Stimulated activated CD8-positive, alpha-beta memory T cell treated with anti-CD3 and anti-CD28 coated beads, Interleukin-12 subunit alpha, Interleukin-12 subunit beta, amount 100 ng/mL, for 24 hours (primary cell): Measurements from ENCODE around the gene SBK2.

Source experiments
- DNase-seq: peaks from one replicate; pipeline ENCODE4 v3.0.0-alpha.2; 2020; ENCODE audit errors: extremely low read depth

Gene SBK2

GRCh38 chr19:55554741-55555152 lies 17.8 kb upstream of the SBK2 start:
- no peak for DNase-seq

GRCh38 chr19:55554302-55554701 lies 17.4 kb upstream of the SBK2 start:
- no peak for DNase-seq

GRCh38 chr19:55553217-55554182 lies 16.6 kb upstream of the SBK2 start:
- DNase-seq: no peak

DNA sequence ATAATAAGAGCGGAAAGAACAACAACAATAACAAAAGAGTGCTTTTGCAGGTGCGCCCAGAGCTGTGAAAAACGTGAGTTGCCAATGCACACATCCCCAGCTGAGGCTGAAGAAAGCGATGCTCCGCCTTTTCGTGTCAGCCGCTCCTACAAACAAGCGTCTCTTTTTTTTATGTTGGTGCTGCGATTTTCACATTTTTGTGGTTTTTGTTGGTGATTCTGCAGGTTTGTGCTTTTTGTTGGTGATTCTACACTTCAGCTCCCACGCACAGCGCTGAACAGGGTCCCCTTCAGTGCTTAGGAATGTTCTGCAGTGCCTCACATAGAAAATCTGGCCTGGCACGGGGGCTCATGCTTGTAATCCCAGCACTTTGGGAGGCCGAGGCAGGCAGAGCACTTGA lies 15.7 kb upstream of the SBK2 start:
- DNase-seq: no peak

- no peak for DNase-seq
These were observed 15.3 kb upstream of the SBK2 start for GRCh38 chr19:55552206-55552605.

- DNase-seq: no peak
These were observed 13.4 kb upstream of the SBK2 start for GRCh38 chr19:55550321-55550650.

DNA sequence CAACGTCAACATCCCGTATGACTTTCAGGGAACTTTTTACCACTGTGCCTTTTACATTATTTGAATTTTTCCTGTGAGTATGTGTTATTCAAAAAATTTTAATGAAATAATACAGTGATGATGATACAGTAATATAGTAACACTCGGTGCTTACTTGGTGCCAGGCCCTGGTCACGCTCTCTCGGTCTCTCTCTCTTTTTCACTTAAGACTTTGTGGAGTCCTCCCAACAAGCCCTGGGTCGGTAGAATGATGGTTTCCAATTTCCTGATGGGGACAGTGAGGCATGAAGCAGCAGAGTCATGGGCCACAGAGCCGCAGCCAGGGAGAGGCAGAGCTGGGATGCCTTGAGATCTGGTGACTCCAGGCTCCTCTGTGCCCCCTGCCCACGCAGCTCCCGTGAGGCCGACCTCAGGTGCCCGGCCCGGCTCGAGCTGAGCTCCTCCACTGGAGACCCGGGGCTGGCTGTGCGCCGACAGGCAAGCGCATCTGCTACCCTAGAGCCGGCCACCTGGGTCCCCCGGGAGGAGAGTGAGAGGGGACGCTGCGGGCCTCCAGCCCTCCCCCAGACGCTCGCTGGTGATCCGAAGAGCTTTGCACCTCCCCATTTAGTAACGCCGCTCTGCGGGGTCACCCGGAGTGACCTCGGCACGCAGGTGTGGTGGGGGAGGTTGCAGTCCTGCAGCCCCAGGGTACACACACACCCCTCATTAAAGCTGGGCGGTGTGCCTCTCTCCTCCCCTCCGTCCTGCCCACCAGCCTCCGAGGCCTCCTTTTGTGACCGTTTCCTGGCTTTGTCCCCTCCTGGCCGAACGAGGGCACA lies 12.8 kb upstream of the SBK2 start:
- DNase-seq: no peak

- DNase-seq: no peak
These were observed 10.1 kb upstream of the SBK2 start for GRCh38 chr19:55546822-55547614.

GRCh38 chr19:55546011-55546410 lies 9.1 kb upstream of the SBK2 start:
- DNase-seq: no peak

- DNase-seq: no peak
These were observed 8.5 kb upstream of the SBK2 start, which contains the start of gene SBK3 for GRCh38 chr19:55545443-55545842. TSS of gene SBK3 (minus strand) at chr19:55545543. CDS start at chr19:55545543, 0 bp downstream.

DNA sequence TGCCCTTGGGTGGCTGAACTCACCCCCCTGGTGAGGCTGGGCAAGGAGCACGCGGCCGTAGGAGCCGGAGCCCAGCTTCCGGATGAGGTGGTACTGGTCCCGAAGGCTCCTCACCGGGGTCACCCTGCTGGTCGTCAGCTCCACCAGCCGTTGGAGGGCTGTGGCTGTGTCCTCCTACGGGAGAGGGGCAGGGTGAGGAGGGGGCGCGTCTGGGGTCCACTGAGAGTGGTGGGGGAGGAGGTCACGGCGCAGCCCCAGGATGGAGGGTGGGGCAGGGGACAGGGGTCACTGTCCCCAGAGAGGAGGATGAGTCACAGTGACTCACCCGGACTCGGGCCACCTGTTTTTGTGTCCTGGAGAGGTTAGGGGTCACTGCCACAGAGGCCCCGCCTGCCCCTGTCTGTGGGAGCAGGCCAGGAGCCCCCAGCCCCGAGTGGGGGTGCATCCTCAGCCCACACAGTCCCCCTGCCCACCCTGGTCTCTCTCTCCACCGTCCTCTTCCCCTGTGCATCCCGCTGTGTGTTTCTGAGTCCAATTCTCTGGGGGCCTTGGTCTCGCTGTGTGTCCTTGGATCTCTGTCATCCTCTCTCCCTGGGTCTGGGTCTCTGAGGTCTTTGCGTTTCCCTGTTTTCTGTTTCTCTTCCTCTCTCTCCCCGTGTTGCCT lies 8.0 kb upstream of the SBK2 start:
- no peak for DNase-seq

GRCh38 chr19:55544014-55544413 lies 7.1 kb upstream of the SBK2 start:
- DNase-seq: no peak

- DNase-seq: no peak
These were observed 6.6 kb upstream of the SBK2 start for GRCh38 chr19:55543567-55543966.

- no peak for DNase-seq
These were observed 5.4 kb upstream of the SBK2 start for GRCh38 chr19:55542292-55542855.

DNA sequence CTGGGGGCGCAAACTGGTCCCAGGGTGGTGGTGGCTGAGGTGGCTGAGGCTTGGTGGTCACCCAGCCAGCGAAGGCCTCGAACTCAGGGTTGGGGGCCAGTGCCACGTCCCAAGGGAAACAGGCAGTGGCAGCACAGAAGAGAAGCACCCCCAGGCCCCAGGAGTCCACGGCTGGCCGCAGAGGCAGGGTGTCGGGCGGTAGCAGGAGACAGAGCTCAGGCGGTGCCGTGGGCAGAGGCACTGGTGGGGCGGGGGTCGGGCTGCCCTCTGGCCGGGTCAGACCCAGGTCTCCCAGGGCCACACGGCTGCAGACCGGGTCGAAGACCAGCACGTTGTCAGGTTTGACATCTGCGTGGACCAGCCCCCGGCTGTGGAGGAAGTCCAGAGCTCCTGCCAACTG lies 4.2 kb upstream of the SBK2 start:
- DNase-seq: no peak

DNA sequence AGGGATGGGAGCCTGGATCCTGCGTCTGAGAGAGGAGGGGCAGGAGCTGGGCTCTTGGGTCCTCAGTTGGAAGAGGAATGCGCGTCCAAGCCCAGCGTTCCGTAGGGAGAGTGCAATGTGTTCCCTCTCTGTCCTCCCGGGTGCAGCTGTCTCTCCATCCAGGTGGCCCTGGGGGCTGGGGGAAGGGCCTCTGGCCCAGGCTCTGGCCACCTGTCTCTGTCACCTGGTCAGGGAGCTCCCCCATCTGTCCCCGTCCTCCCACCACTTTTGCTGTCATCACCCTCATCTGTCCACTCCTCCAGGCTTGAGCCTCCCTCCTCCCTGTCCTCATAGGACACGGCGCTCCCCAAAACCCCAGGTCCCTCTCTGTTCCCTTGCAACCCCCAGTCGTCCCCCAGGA lies 3.7 kb upstream of the SBK2 start:
- DNase-seq: no peak

DNA sequence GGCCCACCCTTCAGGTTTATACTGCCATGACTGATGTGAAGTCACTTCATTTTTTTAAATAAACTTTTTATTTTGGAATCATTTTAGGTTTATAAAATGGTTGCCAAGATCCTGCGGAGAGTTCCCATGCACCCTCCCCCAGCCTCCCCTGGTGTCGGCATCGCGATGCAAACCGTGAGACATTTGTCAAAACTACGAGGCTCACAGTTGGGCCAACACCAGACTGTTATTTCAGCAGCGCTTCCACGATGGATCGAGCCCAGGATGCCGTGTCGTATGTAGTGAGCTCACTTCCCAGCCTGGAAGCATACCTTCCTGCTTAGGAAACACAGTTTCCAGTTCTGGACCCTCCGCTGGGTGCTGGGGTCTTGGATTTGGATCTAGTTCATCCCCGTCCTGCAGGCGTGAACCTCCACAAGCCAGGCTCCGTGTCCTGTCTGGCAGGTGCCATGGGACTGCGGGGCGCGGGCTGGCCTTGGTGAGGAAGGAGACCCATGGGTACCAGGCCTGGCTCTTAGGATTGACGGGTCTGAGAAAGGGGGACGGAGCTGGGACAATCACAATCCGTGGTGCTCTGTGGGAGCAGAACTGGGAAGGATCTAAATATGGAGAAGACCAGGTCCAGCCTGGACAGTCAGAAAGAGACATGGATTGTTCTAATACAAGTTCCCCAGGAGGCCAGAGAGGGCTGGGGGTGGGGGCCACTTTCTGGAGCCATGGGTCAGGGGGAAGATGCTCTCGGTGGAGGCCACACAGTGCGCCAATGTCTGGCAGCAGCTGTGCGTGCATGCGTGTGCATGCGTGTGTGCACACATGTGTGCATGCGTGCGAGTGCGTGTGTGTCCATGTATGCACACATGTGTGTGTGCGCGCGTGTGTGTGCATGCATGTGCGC lies 2.4 kb upstream of the SBK2 start:
- no peak for DNase-seq

DNA sequence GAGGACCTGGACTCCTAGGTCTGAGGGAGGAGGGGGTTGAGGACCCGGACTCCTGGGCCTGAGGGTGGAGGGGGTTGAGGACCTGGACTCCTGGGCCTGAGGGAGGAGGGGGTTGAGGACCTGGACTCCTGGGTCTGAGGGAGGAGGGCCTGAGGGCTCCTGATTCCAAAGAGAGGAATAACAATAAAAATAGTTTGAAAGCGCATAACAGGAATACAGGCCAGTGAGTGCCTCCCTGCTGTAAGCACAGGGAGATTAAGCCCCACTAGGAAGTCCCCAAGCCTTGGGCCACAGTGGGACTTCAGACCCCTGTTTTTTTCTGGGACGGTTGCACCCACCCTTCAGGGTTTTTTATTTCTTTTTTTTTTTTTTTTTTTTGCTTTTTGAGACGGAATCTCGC lies 1.2 kb upstream of the SBK2 start:
- no peak for DNase-seq

DNA sequence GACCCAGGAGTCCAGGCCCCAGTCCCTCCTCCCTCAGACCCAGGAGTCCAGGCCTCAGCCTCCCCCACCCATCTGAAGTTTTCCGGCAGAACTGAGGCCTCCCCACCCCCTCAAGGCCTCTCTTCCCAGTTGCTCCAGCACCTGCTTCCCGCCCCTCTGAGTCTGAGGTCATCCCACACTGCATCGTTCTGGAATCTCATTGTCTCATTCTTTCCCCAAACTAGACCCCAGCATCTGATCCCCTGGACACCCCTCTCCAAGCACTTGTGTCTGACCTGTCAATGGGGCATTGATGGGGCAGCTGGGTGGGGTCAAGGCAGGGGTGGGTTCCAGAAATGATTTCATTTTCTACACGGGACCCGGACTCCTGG lies 793 bp upstream of the SBK2 start:
- DNase-seq: no peak

- no peak for DNase-seq
These were observed 567 bp downstream of the SBK2 start for GRCh38 chr19:55536366-55536765.
